ENCODE data around the gene NPHP4.

Gene NPHP4

GRCh38 chr1:5960336-5960735 is 31.9 kb downstream of the NPHP4 start:
- H3K36me3 ChIP-seq (ENCODE audit: insufficient read depth, low read length): peaks cover 12% of the 10 kb centered on the region
- H3K27ac ChIP-seq (ENCODE audit: low read depth, low read length): no peak overlapping the region
- H3K9me3 ChIP-seq (ENCODE audit: low read length): no peaks in the 10 kb centered on the region
- H3K4me3 ChIP-seq (ENCODE audit: low read depth in 1 of 2, low read length in 2 of 2): no peak overlapping the region
- H3K4me1 ChIP-seq (ENCODE audit: insufficient read depth, low read length): no peaks in the 10 kb centered on the region
- no peaks in the 10 kb centered on the region for H3K27me3 ChIP-seq (ENCODE audit: control insufficient read depth in 1 of 2, insufficient read depth in 2 of 2, low read length in 2 of 2)
- H3K9ac ChIP-seq (ENCODE audit: low read length): no peak overlapping the region

- H3K36me3 ChIP-seq (ENCODE audit: insufficient read depth, low read length): peaks cover 12% of the 10 kb centered on the region
- no peaks in the 10 kb centered on the region for H3K9me3 ChIP-seq (ENCODE audit: low read length)
- H3K4me3 ChIP-seq (ENCODE audit: low read depth in 1 of 2, low read length in 2 of 2): no peak overlapping the region
- no peaks in the 10 kb centered on the region for H3K4me1 ChIP-seq (ENCODE audit: insufficient read depth, low read length)
- no peaks in the 10 kb centered on the region for H3K27me3 ChIP-seq (ENCODE audit: control insufficient read depth in 1 of 2, insufficient read depth in 2 of 2, low read length in 2 of 2)
- H3K27ac ChIP-seq (ENCODE audit: low read depth, low read length): no peak overlapping the region
- no peak overlapping the region for H3K9ac ChIP-seq (ENCODE audit: low read length)
Observed at GRCh38 chr1:5959667-5960230, 32.5 kb downstream of the NPHP4 start.

GRCh38 chr1:5959087-5959486 is 33.1 kb downstream of the NPHP4 start:
- Histone ChIP-seq H3K36me3 (ENCODE audit: insufficient read depth, low read length) (peaks cover 12% of the 10 kb centered on the region), H3K4me3 (ENCODE audit: low read depth in 1 of 2, low read length in 2 of 2) (no peak overlapping the region), H3K4me1 (ENCODE audit: insufficient read depth, low read length) (no peaks in the 10 kb centered on the region), H3K27ac (ENCODE audit: low read depth, low read length) (no peak overlapping the region), H3K9me3 (ENCODE audit: low read length) (no peaks in the 10 kb centered on the region), H3K27me3 (ENCODE audit: control insufficient read depth in 1 of 2, insufficient read depth in 2 of 2, low read length in 2 of 2) (no peaks in the 10 kb centered on the region), H3K9ac (ENCODE audit: low read length) (no peak overlapping the region)

- Histone ChIP-seq H3K27ac (ENCODE audit: low read depth, low read length) (no peak overlapping the region), H3K36me3 (ENCODE audit: insufficient read depth, low read length) (peaks cover 6% of the 10 kb centered on the region), H3K9ac (ENCODE audit: low read length) (no peak overlapping the region), H3K27me3 (ENCODE audit: control insufficient read depth in 1 of 2, insufficient read depth in 2 of 2, low read length in 2 of 2) (no peaks in the 10 kb centered on the region), H3K4me3 (ENCODE audit: low read depth in 1 of 2, low read length in 2 of 2) (no peak overlapping the region), H3K4me1 (ENCODE audit: insufficient read depth, low read length) (no peaks in the 10 kb centered on the region), H3K9me3 (ENCODE audit: low read length) (no peaks in the 10 kb centered on the region)
Observed at GRCh38 chr1:5956022-5956830, 36.0 kb downstream of the NPHP4 start.

GRCh38 chr1:5955479-5955977 is 36.7 kb downstream of the NPHP4 start:
- Histone ChIP-seq H3K36me3 (ENCODE audit: insufficient read depth, low read length) (no peaks in the 10 kb centered on the region), H3K4me1 (ENCODE audit: insufficient read depth, low read length) (no peaks in the 10 kb centered on the region), H3K27ac (ENCODE audit: low read depth, low read length) (no peak overlapping the region)

GRCh38 chr1:5954964-5955363 is 37.3 kb downstream of the NPHP4 start:
- H3K27ac ChIP-seq (ENCODE audit: low read depth, low read length): no peak overlapping the region
- no peak overlapping the region for H3K9ac ChIP-seq (ENCODE audit: low read length)
- H3K27me3 ChIP-seq (ENCODE audit: control insufficient read depth in 1 of 2, insufficient read depth in 2 of 2, low read length in 2 of 2): no peaks in the 10 kb centered on the region
- H3K4me1 ChIP-seq (ENCODE audit: insufficient read depth, low read length): no peaks in the 10 kb centered on the region
- peaks cover 2% of the 10 kb centered on the region for H3K36me3 ChIP-seq (ENCODE audit: insufficient read depth, low read length)
- H3K9me3 ChIP-seq (ENCODE audit: low read length): no peaks in the 10 kb centered on the region
- no peak overlapping the region for H3K4me3 ChIP-seq (ENCODE audit: low read depth in 1 of 2, low read length in 2 of 2)

More at GRCh38 chr1:5955479-5955977, 36.7 kb downstream of the NPHP4 start:
- H3K27me3 ChIP-seq (ENCODE audit: control insufficient read depth in 1 of 2, insufficient read depth in 2 of 2, low read length in 2 of 2): no peaks in the 10 kb centered on the region
- H3K9me3 ChIP-seq (ENCODE audit: low read length): no peaks in the 10 kb centered on the region
- H3K9ac ChIP-seq (ENCODE audit: low read length): no peak overlapping the region
- H3K4me3 ChIP-seq (ENCODE audit: low read depth in 1 of 2, low read length in 2 of 2): no peak overlapping the region

GRCh38 chr1:5953386-5953785 is 38.8 kb downstream of the NPHP4 start:
- Histone ChIP-seq H3K9me3 (ENCODE audit: low read length) (no peaks in the 10 kb centered on the region), H3K27me3 (ENCODE audit: control insufficient read depth in 1 of 2, insufficient read depth in 2 of 2, low read length in 2 of 2) (no peaks in the 10 kb centered on the region), H3K9ac (ENCODE audit: low read length) (no peak overlapping the region), H3K36me3 (ENCODE audit: insufficient read depth, low read length) (peaks cover 8% of the 10 kb centered on the region), H3K4me3 (ENCODE audit: low read depth in 1 of 2, low read length in 2 of 2) (no peak overlapping the region), H3K4me1 (ENCODE audit: insufficient read depth, low read length) (no peaks in the 10 kb centered on the region), H3K27ac (ENCODE audit: low read depth, low read length) (no peak overlapping the region)

- no peak overlapping the region for H3K9ac ChIP-seq (ENCODE audit: low read length)
- H3K27me3 ChIP-seq (ENCODE audit: control insufficient read depth in 1 of 2, insufficient read depth in 2 of 2, low read length in 2 of 2): no peaks in the 10 kb centered on the region
- H3K36me3 ChIP-seq (ENCODE audit: insufficient read depth, low read length): peaks cover 16% of the 10 kb centered on the region
- H3K4me1 ChIP-seq (ENCODE audit: insufficient read depth, low read length): no peaks in the 10 kb centered on the region
- H3K27ac ChIP-seq (ENCODE audit: low read depth, low read length): no peak overlapping the region
- no peak overlapping the region for H3K4me3 ChIP-seq (ENCODE audit: low read depth in 1 of 2, low read length in 2 of 2)
- H3K9me3 ChIP-seq (ENCODE audit: low read length): no peaks in the 10 kb centered on the region
Observed at GRCh38 chr1:5951846-5952410, 40.3 kb downstream of the NPHP4 start.

- no peak overlapping the region for H3K27ac ChIP-seq (ENCODE audit: low read depth, low read length)
- no peaks in the 10 kb centered on the region for H3K4me1 ChIP-seq (ENCODE audit: insufficient read depth, low read length)
- no peak overlapping the region for H3K9ac ChIP-seq (ENCODE audit: low read length)
- H3K4me3 ChIP-seq (ENCODE audit: low read depth in 1 of 2, low read length in 2 of 2): no peak overlapping the region
- H3K9me3 ChIP-seq (ENCODE audit: low read length): no peaks in the 10 kb centered on the region
- no peaks in the 10 kb centered on the region for H3K27me3 ChIP-seq (ENCODE audit: control insufficient read depth in 1 of 2, insufficient read depth in 2 of 2, low read length in 2 of 2)
- peaks cover 22% of the 10 kb centered on the region for H3K36me3 ChIP-seq (ENCODE audit: insufficient read depth, low read length)
Observed at GRCh38 chr1:5950994-5951785, 41.0 kb downstream of the NPHP4 start.

- no peak overlapping the region for H3K9ac ChIP-seq (ENCODE audit: low read length)
- H3K27me3 ChIP-seq (ENCODE audit: control insufficient read depth in 1 of 2, insufficient read depth in 2 of 2, low read length in 2 of 2): no peaks in the 10 kb centered on the region
- H3K9me3 ChIP-seq (ENCODE audit: low read length): no peaks in the 10 kb centered on the region
- peaks cover 22% of the 10 kb centered on the region for H3K36me3 ChIP-seq (ENCODE audit: insufficient read depth, low read length)
- no peaks in the 10 kb centered on the region for H3K4me1 ChIP-seq (ENCODE audit: insufficient read depth, low read length)
- no peak overlapping the region for H3K27ac ChIP-seq (ENCODE audit: low read depth, low read length)
- no peak overlapping the region for H3K4me3 ChIP-seq (ENCODE audit: low read depth in 1 of 2, low read length in 2 of 2)
Observed at GRCh38 chr1:5950201-5950895, 41.9 kb downstream of the NPHP4 start.

GRCh38 chr1:5949761-5950100 is 42.5 kb downstream of the NPHP4 start:
- Histone ChIP-seq H3K4me3 (ENCODE audit: low read depth in 1 of 2, low read length in 2 of 2) (no peak overlapping the region), H3K9me3 (ENCODE audit: low read length) (no peaks in the 10 kb centered on the region), H3K9ac (ENCODE audit: low read length) (no peak overlapping the region), H3K27me3 (ENCODE audit: control insufficient read depth in 1 of 2, insufficient read depth in 2 of 2, low read length in 2 of 2) (no peaks in the 10 kb centered on the region), H3K36me3 (ENCODE audit: insufficient read depth, low read length) (peaks cover 22% of the 10 kb centered on the region), H3K4me1 (ENCODE audit: insufficient read depth, low read length) (no peaks in the 10 kb centered on the region), H3K27ac (ENCODE audit: low read depth, low read length) (no peak overlapping the region)
